ENCODE results near the gene GRIA1. TPM values are rescaled to one million over a fixed set of nuclear protein-coding genes. Genes with fewer than 3 reads are reported as not detected.

The GRIA1 gene
- total RNA-seq, 3 donors from 2014 or later: 0.33 to 0.88 TPM; not detected in 1

GRCh38 chr5:153544706-153545105 lies 54.2 kb downstream of the GRIA1 start:
- Histone ChIP-seq H3K4me3 (no peak overlapping the region), H3K4me1 (no peaks in the 10 kb centered on the region), H3K36me3 (no peaks in the 10 kb centered on the region), H3K27me3 (no peaks in the 10 kb centered on the region), H3K9me3 (no peaks in the 10 kb centered on the region), H3K27ac (no peak overlapping the region)
- DNase-seq (ENCODE audit: low spot score in 2 of 2): no peak
- intact Hi-C loops (cut with DNase I; ENCODE audit: low total_unique reads): no loop called here
- TF ChIP-seq POLR2AphosphoS5 (IDR thresholded peaks at IDR 0.05) (no peak), POLR2A (IDR thresholded peaks at IDR 0.05) (no peak)
- TF ChIP-seq, protein P1, sequence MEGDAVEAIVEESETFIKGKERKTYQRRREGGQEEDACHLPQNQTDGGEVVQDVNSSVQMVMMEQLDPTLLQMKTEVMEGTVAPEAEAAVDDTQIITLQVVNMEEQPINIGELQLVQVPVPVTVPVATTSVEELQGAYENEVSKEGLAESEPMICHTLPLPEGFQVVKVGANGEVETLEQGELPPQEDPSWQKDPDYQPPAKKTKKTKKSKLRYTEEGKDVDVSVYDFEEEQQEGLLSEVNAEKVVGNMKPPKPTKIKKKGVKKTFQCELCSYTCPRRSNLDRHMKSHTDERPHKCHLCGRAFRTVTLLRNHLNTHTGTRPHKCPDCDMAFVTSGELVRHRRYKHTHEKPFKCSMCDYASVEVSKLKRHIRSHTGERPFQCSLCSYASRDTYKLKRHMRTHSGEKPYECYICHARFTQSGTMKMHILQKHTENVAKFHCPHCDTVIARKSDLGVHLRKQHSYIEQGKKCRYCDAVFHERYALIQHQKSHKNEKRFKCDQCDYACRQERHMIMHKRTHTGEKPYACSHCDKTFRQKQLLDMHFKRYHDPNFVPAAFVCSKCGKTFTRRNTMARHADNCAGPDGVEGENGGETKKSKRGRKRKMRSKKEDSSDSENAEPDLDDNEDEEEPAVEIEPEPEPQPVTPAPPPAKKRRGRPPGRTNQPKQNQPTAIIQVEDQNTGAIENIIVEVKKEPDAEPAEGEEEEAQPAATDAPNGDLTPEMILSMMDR (IDR thresholded peaks at IDR 0.05): no peak

DNA sequence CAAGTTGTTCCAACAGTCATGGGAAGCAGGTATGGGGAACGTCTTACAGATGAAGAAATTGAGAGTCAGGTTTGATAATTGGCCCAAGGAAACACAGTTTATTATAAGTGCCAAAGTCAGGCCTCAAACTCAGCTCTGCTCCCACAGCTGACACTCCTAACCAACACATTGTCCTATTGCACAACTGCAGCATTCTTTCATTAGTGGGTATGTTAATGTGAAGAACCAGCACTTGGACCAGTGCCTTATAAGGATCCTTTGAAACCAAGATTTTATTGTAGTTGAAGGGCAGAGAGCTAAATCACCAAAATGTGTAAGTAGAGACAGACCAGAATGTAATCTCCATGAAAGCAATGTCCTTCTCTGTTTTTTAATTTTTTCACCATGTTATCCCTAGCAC lies 56.1 kb downstream of the GRIA1 start:
- Histone ChIP-seq H3K27me3 (no peaks in the 10 kb centered on the region), H3K4me3 (no peak overlapping the region), H3K9me3 (no peaks in the 10 kb centered on the region), H3K36me3 (no peaks in the 10 kb centered on the region), H3K4me1 (no peaks in the 10 kb centered on the region), H3K27ac (no peak overlapping the region)
- intact Hi-C loops (cut with DNase I; ENCODE audit: low total_unique reads): no loop called here
- TF ChIP-seq POLR2AphosphoS5 (IDR thresholded peaks at IDR 0.05): no peak
- no peak for TF ChIP-seq POLR2A (IDR thresholded peaks at IDR 0.05)
- TF ChIP-seq, protein P1 (IDR thresholded peaks at IDR 0.05): no peak
- no peak for DNase-seq (ENCODE audit: low spot score in 2 of 2)

GRCh38 chr5:153551537-153552079 lies 61.1 kb downstream of the GRIA1 start:
- H3K4me1 ChIP-seq: no peaks in the 10 kb centered on the region
- no peak for DNase-seq (ENCODE audit: low spot score in 2 of 2)

DNA sequence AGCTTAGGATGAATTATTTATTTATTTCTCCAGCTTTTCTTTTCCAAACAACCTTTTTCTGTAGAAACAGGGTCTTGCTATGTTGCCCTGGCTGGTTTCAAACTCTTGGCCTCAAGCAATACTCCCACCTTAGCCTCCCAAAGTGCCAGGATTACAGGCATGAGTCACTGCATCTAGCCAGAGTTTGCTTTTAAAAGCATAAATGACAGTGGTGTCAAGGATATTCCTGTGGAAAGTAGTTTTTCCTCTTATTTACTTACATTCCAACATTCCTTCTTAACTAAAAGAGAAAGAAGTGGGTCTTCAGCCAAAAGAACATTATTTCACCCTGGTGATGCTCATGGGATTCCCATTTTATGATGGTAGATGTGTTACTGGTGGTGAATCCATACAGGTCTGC lies 62.4 kb downstream of the GRIA1 start:
- Histone ChIP-seq H3K4me3 (no peak overlapping the region), H3K27me3 (no peaks in the 10 kb centered on the region), H3K9me3 (no peaks in the 10 kb centered on the region), H3K36me3 (no peaks in the 10 kb centered on the region), H3K4me1 (no peaks in the 10 kb centered on the region), H3K27ac (no peak overlapping the region)
- intact Hi-C loops (cut with DNase I; ENCODE audit: low total_unique reads): no loop called here
- DNase-seq (ENCODE audit: low spot score in 2 of 2): no peak
- TF ChIP-seq, protein P1 (IDR thresholded peaks at IDR 0.05): no peak
- TF ChIP-seq POLR2AphosphoS5 (IDR thresholded peaks at IDR 0.05) (no peak), POLR2A (IDR thresholded peaks at IDR 0.05) (no peak)

More at GRCh38 chr5:153551537-153552079, 61.1 kb downstream of the GRIA1 start:
- H3K36me3 ChIP-seq: no peaks in the 10 kb centered on the region
- H3K27me3 ChIP-seq: no peaks in the 10 kb centered on the region
- intact Hi-C loops (cut with DNase I; ENCODE audit: low total_unique reads): no loop called here
- no peak overlapping the region for H3K4me3 ChIP-seq
- TF ChIP-seq, protein P1 (IDR thresholded peaks at IDR 0.05): no peak
- TF ChIP-seq POLR2A (IDR thresholded peaks at IDR 0.05) (no peak), POLR2AphosphoS5 (IDR thresholded peaks at IDR 0.05) (no peak)
- H3K9me3 ChIP-seq: no peaks in the 10 kb centered on the region
- H3K27ac ChIP-seq: peak overlapping the region; percentile 11 to 52

- intact Hi-C loops (cut with DNase I; ENCODE audit: low total_unique reads): no loop called here
- H3K27ac ChIP-seq: no peak overlapping the region
- H3K4me1 ChIP-seq: no peaks in the 10 kb centered on the region
- H3K36me3 ChIP-seq: no peaks in the 10 kb centered on the region
- H3K9me3 ChIP-seq: no peaks in the 10 kb centered on the region
- no peak overlapping the region for H3K4me3 ChIP-seq
- no peak for DNase-seq (ENCODE audit: low spot score in 2 of 2)
- TF ChIP-seq POLR2AphosphoS5 (IDR thresholded peaks at IDR 0.05) (no peak), POLR2A (IDR thresholded peaks at IDR 0.05) (no peak)
- TF ChIP-seq, protein P1 (IDR thresholded peaks at IDR 0.05): no peak
- H3K27me3 ChIP-seq: no peaks in the 10 kb centered on the region
Observed at GRCh38 chr5:153555420-153556114, 65.1 kb downstream of the GRIA1 start.

All from breast epithelium (tissue), 4 donors.